Psoas muscle (tissue), 8 donors: Measurements from ENCODE around the gene EMILIN1. TPM values are rescaled to one million over a fixed set of nuclear protein-coding genes. Genes with fewer than 3 reads are reported as not detected.
A peak's percentile ranks its signal among the peaks of the same experiment; 100 is the strongest.

Source experiments
- ATAC-seq, 4 donors: fragments of 200-7000 bp; cut with Tn5 transposase; one replicate each; pipeline ENCODE4 v1.9.1; 2020; ENCODE audit warnings: moderate library complexity in 3 of 4, mild to moderate bottlenecking in 2 of 4
- DNase-seq, 2 donors: peaks; one replicate each; pipeline ENCODE4 v3.0.0-alpha.2; 2020
- H3K27ac ChIP-seq: fragments of 200-600 bp; one replicate; pipeline ENCODE4 v1.8.0; 2022
- H3K27me3 ChIP-seq, 3 donors: fragments of 200-600 bp in 1 of 3; one replicate each; pipeline versions ENCODE4 v1.6.1 to v1.8.0; 2013 to 2022; ENCODE audit warnings: low read length in 2 of 3, mild to moderate bottlenecking in 2 of 3, moderate library complexity in 1 of 3; ENCODE audit not compliant: insufficient read depth in 3 of 3
- H3K36me3 ChIP-seq, 2 donors: fragments of 200-600 bp in 1 of 2; one replicate each; pipeline versions ENCODE4 v1.6.1 to v1.8.0; 2013 to 2022; ENCODE audit warnings: low read depth in 1 of 2, mild to moderate bottlenecking in 1 of 2, moderate library complexity in 1 of 2; ENCODE audit not compliant: insufficient read depth in 1 of 2
- H3K4me1 ChIP-seq: fragments of 200-600 bp; one replicate; pipeline ENCODE4 v1.8.0; 2022
- H3K4me3 ChIP-seq: fragments of 200-600 bp; one replicate; pipeline ENCODE4 v1.8.0; 2022; ENCODE audit warnings: mild to moderate bottlenecking
- H3K9me3 ChIP-seq: fragments of 200-600 bp; one replicate; pipeline ENCODE4 v1.8.0; 2022
- WGBS, 3 donors: extraction: QIAGEN DNeasy Blood & Tissue Kit; methylation state at CpG; one replicate each; pipeline versions ENCODE4 v1.1.6 to v1.1.7; 2013; 5-methylcytosine and 5-hydroxymethylcytosine counted together
- intact Hi-C, 2 donors: fragments of 100-400 bp; cut with DNase I; formaldehyde crosslinking; loops; one replicate each; pipeline versions ENCODE4 v1.11.0 to v1.14.2; 2022
- polyA plus RNA-seq, 3 donors: library from polyadenylated mRNA; stranded (reverse); fragments of 200-250 nt; gene quantifications; one replicate each; pipeline ENCODE4 v1.2.3, GENCODE V29; 2013
- total RNA-seq, 4 donors: library from RNA; stranded (reverse); fragmentation: NEBNext Ultra II Directional in 2 of 4; extraction: Animal tissue kit (Norgen Biotek cat#: 25700) in 2 of 4; gene quantifications; one replicate each; pipeline versions ENCODE4 v1.2.1 to v1.2.4, GENCODE V29; 2021 to 2023
- TF ChIP-seq, protein P1 (sequence below): fragments of 200-600 bp; IDR thresholded peaks from one replicate; pipeline ENCODE4 v1.8.0; 2022; ENCODE audit warnings: antibody characterized with exemption
- donor health status: healthy with polysubstance abuse.
- donor health status: DM: no; HTN: no; CAD: no; lungs with moderate emphysema.
- donor health status: Bipolar disorder and iron deficiency.
- donor health status: healthy.
- donor health status: DM: yes; HTN: yes; CAD: no.
- donor health status: DM: no; HTN: no; CAD: no.
- donor health status: DM: no; HTN: no; CAD: no.
- donor health status: DM: yes; HTN: yes; CAD: no.

Gene EMILIN1
- total and polyA plus RNA-seq, 7 donors = 4.9 to 14.3 (median 6.1) TPM

DNA sequence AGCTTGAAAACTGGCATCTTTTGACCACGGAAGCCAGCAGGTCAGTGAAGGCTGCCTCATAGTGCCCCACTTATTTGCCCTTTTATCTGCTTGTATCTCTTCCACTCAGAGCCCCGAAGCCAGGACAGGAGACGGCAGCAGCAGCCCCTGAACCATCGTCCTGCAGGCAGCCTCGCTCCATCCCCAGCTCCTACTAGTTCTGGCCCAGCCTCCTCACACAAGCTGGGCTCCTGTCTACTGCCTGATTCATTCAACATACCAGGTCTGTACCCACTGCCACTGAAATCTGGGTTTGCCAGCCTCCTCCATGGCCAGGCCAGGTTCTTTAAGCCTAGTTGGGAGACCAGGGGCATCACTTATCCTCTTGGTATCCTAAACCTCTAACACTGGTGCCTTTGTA lies 11.0 kb upstream of the EMILIN1 start:
- no peaks in the 10 kb centered on the region for H3K27me3 ChIP-seq
- H3K36me3 ChIP-seq = peaks cover 6 to 55% of the 10 kb centered on the region in 2 donors
- DNase-seq (no peak), ATAC-seq (no peak)
- peaks cover 23% of the 10 kb centered on the region for H3K4me1 ChIP-seq
- TF ChIP-seq, protein P1, sequence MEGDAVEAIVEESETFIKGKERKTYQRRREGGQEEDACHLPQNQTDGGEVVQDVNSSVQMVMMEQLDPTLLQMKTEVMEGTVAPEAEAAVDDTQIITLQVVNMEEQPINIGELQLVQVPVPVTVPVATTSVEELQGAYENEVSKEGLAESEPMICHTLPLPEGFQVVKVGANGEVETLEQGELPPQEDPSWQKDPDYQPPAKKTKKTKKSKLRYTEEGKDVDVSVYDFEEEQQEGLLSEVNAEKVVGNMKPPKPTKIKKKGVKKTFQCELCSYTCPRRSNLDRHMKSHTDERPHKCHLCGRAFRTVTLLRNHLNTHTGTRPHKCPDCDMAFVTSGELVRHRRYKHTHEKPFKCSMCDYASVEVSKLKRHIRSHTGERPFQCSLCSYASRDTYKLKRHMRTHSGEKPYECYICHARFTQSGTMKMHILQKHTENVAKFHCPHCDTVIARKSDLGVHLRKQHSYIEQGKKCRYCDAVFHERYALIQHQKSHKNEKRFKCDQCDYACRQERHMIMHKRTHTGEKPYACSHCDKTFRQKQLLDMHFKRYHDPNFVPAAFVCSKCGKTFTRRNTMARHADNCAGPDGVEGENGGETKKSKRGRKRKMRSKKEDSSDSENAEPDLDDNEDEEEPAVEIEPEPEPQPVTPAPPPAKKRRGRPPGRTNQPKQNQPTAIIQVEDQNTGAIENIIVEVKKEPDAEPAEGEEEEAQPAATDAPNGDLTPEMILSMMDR = no peak
- no peaks in the 10 kb centered on the region for H3K9me3 ChIP-seq
- H3K27ac ChIP-seq = no peak overlapping the region
- whole genome bisulfite sequencing, 3 donors = 90 to 93% (median 93%) methylated on average over 5 of the region's 5 CpGs
- no peak overlapping the region for H3K4me3 ChIP-seq
- intact Hi-C loops = no loop called here

DNA sequence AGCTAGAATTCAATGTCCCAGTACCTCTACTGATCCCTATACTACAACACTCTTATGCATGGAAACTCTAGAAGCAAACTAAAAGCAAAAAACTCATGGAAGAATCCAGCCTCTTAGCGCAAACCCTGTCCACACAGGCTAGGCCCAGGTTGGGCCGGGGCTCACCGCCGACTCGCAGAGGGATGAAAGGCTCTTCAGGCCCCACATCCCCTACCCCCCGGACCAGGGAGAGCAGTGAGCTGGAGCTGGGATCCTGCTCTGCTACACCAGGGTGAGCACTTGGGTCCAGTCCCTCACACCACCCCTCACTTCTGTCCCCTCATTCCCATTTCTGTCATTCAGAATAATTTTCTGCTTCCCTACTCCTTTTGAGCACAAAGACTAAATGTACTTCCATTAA lies 9.0 kb upstream of the EMILIN1 start:
- Histone ChIP-seq H3K27ac (no peak overlapping the region), H3K27me3 (no peaks in the 10 kb centered on the region), H3K36me3 (peaks cover 6 to 50% of the 10 kb centered on the region in 2 donors), H3K4me3 (no peak overlapping the region), H3K4me1 (peaks cover 16% of the 10 kb centered on the region), H3K9me3 (no peaks in the 10 kb centered on the region)
- intact Hi-C loops = no loop called here
- ATAC-seq (no peak), DNase-seq (no peak)
- TF ChIP-seq, protein P1 = no peak
- WGBS, 3 donors = 86 to 94% (median 94%) methylated on average over 6 of the region's 6 CpGs

DNA sequence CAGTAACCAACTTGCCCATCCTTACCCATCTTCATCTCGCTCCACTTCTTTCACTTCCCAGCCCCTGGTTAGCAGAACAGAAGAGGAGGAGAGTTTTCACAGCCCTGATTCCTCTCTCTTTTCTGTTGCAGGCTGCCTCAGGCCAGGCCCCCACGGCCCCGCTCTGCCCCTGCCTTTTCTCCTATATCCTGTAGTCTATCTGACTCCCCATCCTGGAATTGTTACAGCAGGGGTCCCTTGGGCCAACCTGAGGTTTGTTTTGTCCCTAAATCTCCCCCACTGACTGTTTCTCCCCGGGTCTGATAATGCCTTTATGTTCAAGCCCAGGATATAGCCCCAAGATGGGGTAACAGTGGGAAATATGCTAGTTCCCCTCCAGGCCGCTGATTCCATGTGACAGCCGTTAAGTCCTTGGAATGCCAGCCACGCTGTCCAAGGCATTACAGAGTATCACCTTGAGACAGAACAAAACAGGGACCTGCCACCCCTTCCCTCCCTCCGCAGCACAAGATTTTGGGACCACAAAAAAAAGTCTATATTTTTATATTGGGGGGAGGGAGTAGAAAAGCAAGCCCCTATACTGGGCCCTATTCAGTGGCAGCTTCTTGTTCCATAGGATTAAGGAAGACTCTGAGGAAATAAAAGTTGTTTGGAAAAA lies 8.3 kb upstream of the EMILIN1 start:
- no peak overlapping the region for H3K27ac ChIP-seq
- peaks cover 6 to 48% of the 10 kb centered on the region in 2 donors for H3K36me3 ChIP-seq
- peak overlapping the region; percentile 90 for H3K4me3 ChIP-seq
- no peaks in the 10 kb centered on the region for H3K27me3 ChIP-seq
- intact Hi-C loops = loop anchor here in 1 of 2 donors (2.0 kb wide), 1 partner anchor 17 kb away; no protein-coding TSS in a partner anchor
- peaks cover 16% of the 10 kb centered on the region for H3K4me1 ChIP-seq
- 76 to 80% (median 79%) methylated on average over 8 of the region's 8 CpGs for WGBS, 3 donors
- DNase-seq (no peak), ATAC-seq (no peak)
- TF ChIP-seq, protein P1 = no peak
- no peaks in the 10 kb centered on the region for H3K9me3 ChIP-seq

DNA sequence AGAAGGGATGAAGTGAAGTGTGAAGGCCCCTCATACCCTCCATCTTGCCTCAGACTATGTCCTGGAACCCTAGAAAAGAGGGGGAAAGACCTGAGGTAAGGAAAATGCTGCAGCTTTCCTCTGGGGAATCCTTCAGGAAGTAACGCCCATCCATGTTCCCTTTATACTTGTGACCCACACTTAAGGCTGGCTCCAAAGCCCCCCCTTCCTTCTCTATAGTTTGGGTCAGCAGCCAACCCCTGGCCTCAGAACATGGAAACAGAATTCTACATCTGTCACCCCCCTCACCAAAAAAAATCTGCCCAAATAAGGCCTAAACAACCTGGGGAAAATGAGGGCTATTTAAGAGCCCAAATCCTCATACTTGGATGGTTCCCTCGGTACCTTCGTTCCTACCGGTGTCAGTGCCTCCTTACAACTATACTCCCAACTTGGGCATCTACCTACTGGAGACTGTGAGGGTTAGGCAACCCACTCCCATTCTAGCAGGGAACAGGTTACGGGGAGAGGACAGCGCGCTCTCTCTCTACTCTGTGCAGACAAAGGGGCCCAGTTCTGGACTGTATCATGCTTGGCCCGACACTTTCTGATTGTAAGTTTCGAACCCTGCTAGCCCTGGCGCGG lies 7.7 kb upstream of the EMILIN1 start:
- H3K4me1 ChIP-seq = peaks cover 16% of the 10 kb centered on the region

More for the DNA sequence above, 7.7 kb upstream of the EMILIN1 start:
- peaks cover 6 to 41% of the 10 kb centered on the region in 2 donors for H3K36me3 ChIP-seq
- ATAC-seq = peak; percentile 2 to 7 (median 2)
- H3K9me3 ChIP-seq = no peaks in the 10 kb centered on the region
- intact Hi-C loops = loop anchor here in 1 of 2 donors (2.0 kb wide), 1 partner anchor 18 kb away; no protein-coding TSS in a partner anchor
- H3K4me3 ChIP-seq = peak overlapping the region; percentile 90
- TF ChIP-seq, protein P1 = no peak
- no peaks in the 10 kb centered on the region for H3K27me3 ChIP-seq
- peak overlapping the region; percentile 88 for H3K27ac ChIP-seq
- 2 to 4% (median 3%) methylated on average over 11 of the region's 11 CpGs for WGBS, 3 donors
- DNase-seq = no peak
